Retinal pigment epithelial cell (primary cell): ENCODE measurements around the gene ADAMTS19.

Experiments used
- DNase-seq: peaks from one replicate; pipeline ENCODE4 v3.0.0-alpha.2; 2010; ENCODE audit warnings: low read depth
- H3K4me3 ChIP-seq: 2 replicates; pipeline ENCODE4 v1.5.1; 2011; ENCODE audit warnings: mild to moderate bottlenecking, low read length, control low read depth, moderate library complexity
- TF ChIP-seq, protein P1 (sequence below): conservative IDR thresholded peaks from 2 replicates; pipeline ENCODE4 v1.5.1; 2011; ENCODE audit warnings: low read depth, low read length, control low read depth, inconsistent platforms

The ADAMTS19 gene

DNA sequence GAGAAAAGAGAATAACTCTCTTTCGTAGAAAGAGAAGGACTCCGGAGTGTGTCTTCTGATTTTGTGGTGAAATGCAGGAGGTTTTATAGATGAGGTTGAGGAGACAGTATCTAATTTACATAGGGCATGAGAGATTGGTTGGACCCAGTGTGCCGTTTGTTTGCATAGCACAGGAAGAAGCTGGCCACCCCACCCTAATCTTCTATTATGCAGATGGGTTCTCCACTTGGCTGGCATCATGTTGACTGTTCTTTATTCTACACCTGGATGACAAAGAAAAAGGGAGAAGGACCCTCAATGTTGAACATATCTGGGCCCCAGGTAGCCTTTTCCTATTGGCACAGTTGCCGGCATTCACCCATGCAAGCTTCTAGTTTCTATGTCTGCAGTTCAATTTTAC lies 264.5 kb downstream of the ADAMTS19 start:
- TF ChIP-seq, protein P1, sequence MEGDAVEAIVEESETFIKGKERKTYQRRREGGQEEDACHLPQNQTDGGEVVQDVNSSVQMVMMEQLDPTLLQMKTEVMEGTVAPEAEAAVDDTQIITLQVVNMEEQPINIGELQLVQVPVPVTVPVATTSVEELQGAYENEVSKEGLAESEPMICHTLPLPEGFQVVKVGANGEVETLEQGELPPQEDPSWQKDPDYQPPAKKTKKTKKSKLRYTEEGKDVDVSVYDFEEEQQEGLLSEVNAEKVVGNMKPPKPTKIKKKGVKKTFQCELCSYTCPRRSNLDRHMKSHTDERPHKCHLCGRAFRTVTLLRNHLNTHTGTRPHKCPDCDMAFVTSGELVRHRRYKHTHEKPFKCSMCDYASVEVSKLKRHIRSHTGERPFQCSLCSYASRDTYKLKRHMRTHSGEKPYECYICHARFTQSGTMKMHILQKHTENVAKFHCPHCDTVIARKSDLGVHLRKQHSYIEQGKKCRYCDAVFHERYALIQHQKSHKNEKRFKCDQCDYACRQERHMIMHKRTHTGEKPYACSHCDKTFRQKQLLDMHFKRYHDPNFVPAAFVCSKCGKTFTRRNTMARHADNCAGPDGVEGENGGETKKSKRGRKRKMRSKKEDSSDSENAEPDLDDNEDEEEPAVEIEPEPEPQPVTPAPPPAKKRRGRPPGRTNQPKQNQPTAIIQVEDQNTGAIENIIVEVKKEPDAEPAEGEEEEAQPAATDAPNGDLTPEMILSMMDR: no peak
- no peak overlapping the region for H3K4me3 ChIP-seq
- no peak for DNase-seq

DNA sequence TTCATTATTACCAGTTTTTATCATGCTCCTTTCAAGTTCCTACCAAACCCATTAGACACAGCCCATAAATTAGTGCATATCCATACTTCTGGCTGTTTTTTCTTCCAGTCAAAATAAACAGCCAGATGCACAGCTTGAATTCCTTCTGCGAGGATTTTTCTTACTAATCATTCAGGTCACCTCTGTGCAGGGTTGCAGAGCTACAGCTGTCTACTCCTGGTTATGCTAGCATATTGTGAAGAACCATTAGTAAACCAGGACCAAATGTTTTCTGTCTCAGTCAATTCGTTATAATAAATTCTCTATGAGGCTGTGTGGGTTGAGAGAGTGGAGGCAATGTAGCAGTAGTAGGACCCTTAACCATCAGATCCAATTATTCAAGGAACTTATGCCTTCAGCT lies 279.7 kb downstream of the ADAMTS19 start:
- no peak for DNase-seq
- TF ChIP-seq, protein P1: no peak
- H3K4me3 ChIP-seq: no peak overlapping the region

GRCh38 chr5:129743541-129744187 lies 283.6 kb downstream of the ADAMTS19 start:
- H3K4me3 ChIP-seq: no peak overlapping the region
- no peak for DNase-seq
- TF ChIP-seq, protein P1: no peak

DNA sequence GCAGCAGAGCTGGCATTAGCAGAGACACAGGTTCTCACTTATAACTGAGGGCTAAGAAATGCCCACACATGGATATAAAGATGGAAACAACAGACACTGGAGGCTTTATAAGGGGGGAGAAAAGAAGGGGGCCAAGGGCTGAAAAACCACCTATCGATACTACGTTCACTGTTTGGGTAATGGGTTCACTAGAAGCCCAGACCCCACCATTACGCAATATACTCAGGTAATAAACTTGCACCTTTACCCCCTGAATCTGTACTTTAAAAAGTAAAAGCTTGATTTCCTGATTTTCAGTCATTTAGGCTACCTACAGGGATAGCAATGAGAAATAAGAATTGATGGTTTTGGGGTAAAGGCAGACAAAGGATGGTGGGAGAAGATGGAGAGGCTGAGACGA lies 285.9 kb downstream of the ADAMTS19 start:
- H3K4me3 ChIP-seq: no peak overlapping the region
- no peak for DNase-seq
- TF ChIP-seq, protein P1: no peak

DNA sequence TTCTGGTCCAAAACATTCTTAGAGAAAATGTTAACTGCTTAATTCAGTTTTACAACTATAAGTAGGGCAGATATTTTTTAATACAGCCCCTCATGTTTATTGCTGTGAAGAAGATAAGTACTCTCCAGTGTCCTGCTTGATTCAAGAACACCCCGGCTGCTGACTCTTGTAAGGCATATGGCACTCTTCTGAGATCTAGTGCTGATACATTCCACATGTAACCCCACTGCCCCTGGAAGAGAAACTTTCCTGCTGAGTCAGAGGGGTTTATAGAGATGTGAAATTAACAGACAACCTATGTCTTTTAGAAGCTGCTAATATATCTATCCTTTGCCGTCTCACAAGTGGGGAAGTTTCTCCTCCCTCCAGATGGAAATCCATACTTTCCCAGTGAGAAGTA lies 286.8 kb downstream of the ADAMTS19 start:
- TF ChIP-seq, protein P1: no peak

DNA sequence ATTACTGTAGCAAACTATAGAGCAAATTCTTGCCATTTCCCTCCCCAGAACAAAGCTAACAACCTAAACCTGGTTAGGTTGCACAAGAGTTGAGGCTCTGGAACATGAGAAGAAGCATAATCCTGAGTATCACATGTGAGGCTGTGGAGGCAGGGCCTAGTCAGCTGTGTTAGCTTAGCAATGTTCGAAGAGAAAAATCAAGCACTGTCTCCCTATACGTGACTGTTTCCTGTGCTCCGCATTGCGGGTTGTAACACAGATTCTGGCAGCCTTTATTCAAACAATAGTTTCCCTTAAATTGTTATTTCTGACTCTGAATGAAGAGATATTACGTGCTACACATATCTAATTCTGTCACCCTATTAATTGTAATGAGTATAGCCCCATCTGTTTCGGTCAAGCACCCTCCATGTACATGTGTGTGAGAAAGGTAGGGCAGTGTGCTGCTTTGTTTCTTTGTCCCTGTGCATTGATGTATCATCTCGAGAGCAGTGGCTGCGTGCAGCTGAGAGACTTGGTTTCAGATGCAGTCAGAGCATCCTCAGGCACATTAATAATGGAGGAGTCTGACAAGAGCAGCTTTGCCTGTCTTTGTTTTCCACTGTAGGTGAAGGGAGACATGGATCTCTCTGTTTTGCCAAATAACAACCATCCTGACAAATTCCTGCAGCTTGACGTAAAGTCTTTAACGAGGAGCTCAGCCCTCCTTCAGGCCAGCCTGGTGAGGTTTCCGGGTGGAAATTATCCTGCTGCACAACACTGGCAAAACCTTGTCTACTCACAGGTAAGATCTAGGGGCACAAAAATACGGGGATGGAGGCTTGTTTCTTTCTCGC lies 287.7 kb downstream of the ADAMTS19 start, which contains the start of gene MINAR2:
MINAR2 (plus strand) TSS at position 523 of the 836 bp plus-strand sequence; CDS start at position 620, 97 bp downstream.
- TF ChIP-seq, protein P1: no peak
- DNase-seq: no peak
- no peak within 1 kb of the TSS for H3K4me3 ChIP-seq

More for the DNA sequence above, 286.8 kb downstream of the ADAMTS19 start:
- DNase-seq: no peak
- no peak overlapping the region for H3K4me3 ChIP-seq
